Spleen (tissue), 11 donors: Measurements from ENCODE around the gene CMKLR1. TPM values are rescaled to one million over a fixed set of nuclear protein-coding genes. Genes with fewer than 3 reads are reported as not detected.
A peak's percentile ranks its signal among the peaks of the same experiment; 100 is the strongest.

ENCODE experiments used
- DNase-seq: peaks from one replicate; pipeline ENCODE4 v3.0.0-alpha.2; 2020
- H3K27ac ChIP-seq, 8 donors: fragments of 200-600 bp; sonication (generic) in 7 of 8; 1 replicate in 4 of 8; 2 replicates in 4 of 8; pipeline versions ENCODE4 v1.5.0 to v1.8.0; 2016 to 2021; ENCODE audit warnings: inconsistent platforms in 4 of 8, mild to moderate bottlenecking in 4 of 8, moderate library complexity in 1 of 8
- H3K27me3 ChIP-seq, 7 donors: fragments of 200-600 bp; sonication (generic) in 6 of 7; replicated peaks in 1 of 7; 1 replicate in 4 of 7; 2 replicates in 3 of 7; pipeline versions ENCODE4 v1.5.0 to v1.8.0; 2016 to 2021; ENCODE audit warnings: inconsistent platforms in 3 of 7, mild to moderate bottlenecking in 1 of 7
- H3K36me3 ChIP-seq, 6 donors: fragments of 200-600 bp; sonication (generic) in 5 of 6; 1 replicate in 4 of 6; 2 replicates in 2 of 6; pipeline versions ENCODE4 v1.5.0 to v1.8.0; 2016 to 2021; ENCODE audit warnings: inconsistent platforms in 2 of 6
- H3K4me1 ChIP-seq, 6 donors: fragments of 200-600 bp; sonication (generic) in 5 of 6; 1 replicate in 3 of 6; 2 replicates in 3 of 6; pipeline versions ENCODE4 v1.5.0 to v1.8.0; 2016 to 2021; ENCODE audit warnings: inconsistent platforms in 3 of 6
- H3K4me3 ChIP-seq, 8 donors: fragments of 200-600 bp; sonication (generic) in 7 of 8; 1 replicate in 4 of 8; 2 replicates in 4 of 8; pipeline versions ENCODE4 v1.5.0 to v1.8.0; 2016 to 2021; ENCODE audit warnings: inconsistent platforms in 4 of 8, mild to moderate bottlenecking in 4 of 8, moderate library complexity in 2 of 8
- H3K9me3 ChIP-seq, 8 donors: fragments of 200-600 bp; sonication (generic) in 7 of 8; 1 replicate in 4 of 8; 2 replicates in 4 of 8; pipeline versions ENCODE4 v1.5.0 to v1.8.0; 2016 to 2021; ENCODE audit warnings: inconsistent platforms in 4 of 8
- CTCF ChIP-seq, 11 experiments: fragments of 200-600 bp in 7 of 11; fragments of 450-650 bp in 4 of 11; sonication (generic) in 4 of 11; IDR thresholded peaks in 8 of 11; conservative IDR thresholded peaks in 3 of 11; 1 replicate in 7 of 11; 2 replicates in 4 of 11; pipeline versions ENCODE4 v1.4.0 to v1.8.0; 2016 to 2021; ENCODE audit warnings: antibody characterized with exemption in 11 of 11, inconsistent platforms in 4 of 11, mild to moderate bottlenecking in 1 of 11
- POLR2A ChIP-seq, 3 donors: fragments of 450-650 bp; IDR thresholded peaks; one replicate each; pipeline ENCODE4 v1.5.1; 2017; ENCODE audit warnings: antibody characterized with exemption in 3 of 3, mild to moderate bottlenecking in 1 of 3
- POLR2AphosphoS5 ChIP-seq, 3 donors: sonication (generic); formaldehyde crosslinking; IDR thresholded peaks; one replicate each; pipeline ENCODE4 v1.5.1; 2017; ENCODE audit warnings: antibody characterized with exemption in 3 of 3
- WGBS, 5 donors: extraction: QIAGEN DNeasy Blood & Tissue Kit in 3 of 5; methylation state at CpG; one replicate each; pipeline versions ENCODE4 v1.1.5 to v1.1.7; 2013 to 2018; 5-methylcytosine and 5-hydroxymethylcytosine counted together
- intact Hi-C: fragments of 100-400 bp; cut with DNase I; formaldehyde crosslinking; loops from one replicate; pipeline ENCODE4 v1.15.0; 2023; ENCODE audit warnings: low total_unique reads
- polyA plus RNA-seq, 3 donors: library from polyadenylated mRNA; stranded (reverse); fragments of 200-250 nt; gene quantifications; one replicate each; pipeline ENCODE4 v1.2.1, GENCODE V29; 2013
- total RNA-seq, 7 donors: library from RNA; depleted of rRNA in 3 of 7; stranded (reverse); fragments of >200 nt in 3 of 7; fragmentation: NEBNext Ultra II Directional in 4 of 7; extraction: Animal tissue kit (Norgen Biotek cat#: 25700) in 4 of 7; gene quantifications; one replicate each; pipeline versions ENCODE4 v1.1.0 to v1.2.1, GENCODE V29; 2016 to 2021
- donor health status: healthy with polysubstance abuse.
- donor health status: DM: no; HTN: no; CAD: no; lungs with moderate emphysema.
- donor health status: DM: no; HTN: no; CAD: no.
- donor health status: Bipolar disorder and iron deficiency.
- donor health status: healthy.
- donor health status: DM: no; HTN: no; CAD: no.
- donor health status: DM: yes; HTN: yes; CAD: no.

Gene CMKLR1
- total and polyA plus RNA-seq, 10 donors, result 6.3 to 118 (median 75.4) TPM

- peak; percentile 45 for DNase-seq
- no peaks in the 10 kb centered on the region for H3K9me3 ChIP-seq
- WGBS, 5 donors, result 55 to 75% (median 61%) methylated on average over 15 of the region's 15 CpGs
Measured at GRCh38 chr12:108327621-108328344, 11.3 kb downstream of the CMKLR1 start.

GRCh38 chr12:108326254-108326750 is 12.8 kb downstream of the CMKLR1 start:
- no peak overlapping the region for H3K4me3 ChIP-seq
- H3K36me3 ChIP-seq, result no peaks in the 10 kb centered on the region
- 64 to 94% (median 74%) methylated on average over 2 of the region's 2 CpGs for WGBS, 5 donors
- no peak overlapping the region for H3K27ac ChIP-seq
- H3K27me3 ChIP-seq, result peaks cover 0 to 45% (median 0%) of the 10 kb centered on the region in 7 donors
- intact Hi-C loops, result no loop called here
- H3K4me1 ChIP-seq, result peaks cover 0 to 29% (median 4%) of the 10 kb centered on the region in 6 donors
- peak; percentile 57 for DNase-seq
- H3K9me3 ChIP-seq, result no peaks in the 10 kb centered on the region
- TF ChIP-seq POLR2AphosphoS5 (IDR thresholded peaks at IDR 0.05) (peak in 1 of 3 donors; percentile 8), POLR2A (IDR thresholded peaks at IDR 0.05) (no peak), CTCF (IDR thresholded peaks at IDR 0.05 in 8 of 11, conservative IDR thresholded peaks at IDR 0.05 in 3 of 11) (no peak)

More at GRCh38 chr12:108327621-108328344, 11.3 kb downstream of the CMKLR1 start:
- Histone ChIP-seq H3K4me3 (no peak overlapping the region), H3K27ac (peak overlapping the region in 2 of 8 donors; percentile 5 to 26), H3K27me3 (peaks cover 0 to 31% (median 0%) of the 10 kb centered on the region in 7 donors), H3K36me3 (no peaks in the 10 kb centered on the region), H3K4me1 (peaks cover 0 to 38% (median 4%) of the 10 kb centered on the region in 6 donors)
- TF ChIP-seq POLR2AphosphoS5 (IDR thresholded peaks at IDR 0.05) (peak in 1 of 3 donors; percentile 7), POLR2A (IDR thresholded peaks at IDR 0.05) (no peak), CTCF (IDR thresholded peaks at IDR 0.05 in 8 of 11, conservative IDR thresholded peaks at IDR 0.05 in 3 of 11) (no peak)
- intact Hi-C loops, result no loop called here

- Histone ChIP-seq H3K4me1 (peaks cover 0 to 29% (median 4%) of the 10 kb centered on the region in 6 donors), H3K36me3 (no peaks in the 10 kb centered on the region), H3K27me3 (peaks cover 0 to 49% (median 0%) of the 10 kb centered on the region in 7 donors), H3K27ac (no peak overlapping the region), H3K4me3 (no peak overlapping the region), H3K9me3 (no peaks in the 10 kb centered on the region)
- intact Hi-C loops, result no loop called here
- TF ChIP-seq POLR2AphosphoS5 (IDR thresholded peaks at IDR 0.05) (no peak), POLR2A (IDR thresholded peaks at IDR 0.05) (no peak)
- 73 to 86% (median 82%) methylated on average over 3 of the region's 3 CpGs for WGBS, 5 donors
- peak; percentile 51 for DNase-seq
Measured at GRCh38 chr12:108325549-108325948, 13.6 kb downstream of the CMKLR1 start.

- TF ChIP-seq POLR2AphosphoS5 (IDR thresholded peaks at IDR 0.05) (peak in 1 of 3 donors; percentile 6), POLR2A (IDR thresholded peaks at IDR 0.05) (no peak)
- DNase-seq, result peak; percentile 30
- intact Hi-C loops, result no loop called here
- Histone ChIP-seq H3K4me3 (no peak overlapping the region), H3K27me3 (peaks cover 0 to 53% (median 0%) of the 10 kb centered on the region in 7 donors), H3K36me3 (no peaks in the 10 kb centered on the region), H3K9me3 (no peaks in the 10 kb centered on the region), H3K27ac (no peak overlapping the region), H3K4me1 (peaks cover 0 to 29% (median 4%) of the 10 kb centered on the region in 6 donors)
- WGBS, 5 donors, result 57 to 84% (median 72%) methylated on average over 5 of the region's 5 CpGs
Measured at GRCh38 chr12:108325018-108325358, 14.1 kb downstream of the CMKLR1 start.

GRCh38 chr12:108324351-108325017 is 14.6 kb downstream of the CMKLR1 start:
- Histone ChIP-seq H3K4me1 (peaks cover 0 to 29% (median 4%) of the 10 kb centered on the region in 6 donors), H3K27ac (peak overlapping the region in 1 of 8 donors; percentile 22), H3K4me3 (no peak overlapping the region), H3K36me3 (no peaks in the 10 kb centered on the region), H3K27me3 (peaks cover 0 to 53% (median 0%) of the 10 kb centered on the region in 7 donors), H3K9me3 (no peaks in the 10 kb centered on the region)
- DNase-seq, result no peak
- TF ChIP-seq POLR2A (IDR thresholded peaks at IDR 0.05), result no peak
- TF ChIP-seq CTCF (IDR thresholded peaks at IDR 0.05 in 8 of 11, conservative IDR thresholded peaks at IDR 0.05 in 3 of 11), result no peak
- TF ChIP-seq POLR2AphosphoS5 (IDR thresholded peaks at IDR 0.05), result no peak
- intact Hi-C loops, result no loop called here
- 66 to 79% (median 73%) methylated on average over 8 of the region's 8 CpGs for WGBS, 5 donors
